NCI-H460 (cell line): Measurements from ENCODE around the gene FAM171A1. TPM values are rescaled to one million over a fixed set of nuclear protein-coding genes. Genes with fewer than 3 reads are reported as not detected.
A peak's percentile ranks its signal among the peaks of the same experiment; 100 is the strongest.
"Not testable (repeated sequence)": the region's sequence is repeated elsewhere in the genome, so short reads cannot be mapped to it uniquely, and the experiment has no call there.

Source experiments
- DNase-seq: peaks from one replicate; pipeline ENCODE4 v3.0.0-alpha.2; 2016; ENCODE audit warnings: low read depth; ENCODE audit errors: extremely low read depth
- total RNA-seq: library from RNA; depleted of rRNA; stranded (reverse); fragments of >200 nt; shearing (Covaris generic); gene quantifications from 2 replicates; pipeline ENCODE4 v1.2.3, GENCODE V29; 2014

The FAM171A1 gene
- total RNA-seq, 1 experiment from 2014 or later, result 8.3 TPM

GRCh38 chr10:15220445-15220844 lies 150.6 kb downstream of the FAM171A1 start:
- DNase-seq, result no peak

GRCh38 chr10:15216700-15217099 lies 154.4 kb downstream of the FAM171A1 start:
- DNase-seq, result no peak

GRCh38 chr10:15214237-15214636 lies 156.9 kb downstream of the FAM171A1 start:
- DNase-seq, result no peak

GRCh38 chr10:15213461-15213861 lies 157.6 kb downstream of the FAM171A1 start:
- no peak for DNase-seq

- DNase-seq, result no peak
Observed at GRCh38 chr10:15211464-15211979, 159.6 kb downstream of the FAM171A1 start.

- no peak for DNase-seq
Observed at GRCh38 chr10:15210521-15210920, 160.6 kb downstream of the FAM171A1 start.

- DNase-seq, result peak; percentile 64
Observed at GRCh38 chr10:15209827-15210509, 161.1 kb downstream of the FAM171A1 start.

GRCh38 chr10:15208221-15208620 lies 162.9 kb downstream of the FAM171A1 start:
- DNase-seq, result no peak

GRCh38 chr10:15207410-15207809 lies 163.7 kb downstream of the FAM171A1 start:
- not testable (repeated sequence) for DNase-seq

- DNase-seq, result no peak
Observed at GRCh38 chr10:15202639-15203038, 168.4 kb downstream of the FAM171A1 start.

- not testable (repeated sequence) for DNase-seq
Observed at GRCh38 chr10:15202301-15202621, 168.8 kb downstream of the FAM171A1 start.

GRCh38 chr10:15201589-15202300 lies 169.3 kb downstream of the FAM171A1 start:
- DNase-seq, result no peak

GRCh38 chr10:15200626-15201025 lies 170.5 kb downstream of the FAM171A1 start:
- peak; percentile 67 for DNase-seq

- DNase-seq, result no peak
Observed at GRCh38 chr10:15197911-15198310, 173.2 kb downstream of the FAM171A1 start.

- DNase-seq, result no peak
Observed at GRCh38 chr10:15197276-15197675, 173.8 kb downstream of the FAM171A1 start.

- no peak for DNase-seq
Observed at GRCh38 chr10:15196021-15196834, 174.9 kb downstream of the FAM171A1 start.

- no peak for DNase-seq
Observed at GRCh38 chr10:15189133-15189885, 181.8 kb downstream of the FAM171A1 start.

GRCh38 chr10:15188603-15189002 lies 182.5 kb downstream of the FAM171A1 start:
- DNase-seq, result no peak

GRCh38 chr10:15183689-15184481 lies 187.2 kb downstream of the FAM171A1 start:
- no peak for DNase-seq
